Cortex of kidney (tissue), 1 donor: ENCODE results near the gene COA1.

Experiments
- DNase-seq: peaks from one replicate; lab custom pipeline; 2025; lab: John Stamatoyannopoulos, UW

Gene COA1

DNA sequence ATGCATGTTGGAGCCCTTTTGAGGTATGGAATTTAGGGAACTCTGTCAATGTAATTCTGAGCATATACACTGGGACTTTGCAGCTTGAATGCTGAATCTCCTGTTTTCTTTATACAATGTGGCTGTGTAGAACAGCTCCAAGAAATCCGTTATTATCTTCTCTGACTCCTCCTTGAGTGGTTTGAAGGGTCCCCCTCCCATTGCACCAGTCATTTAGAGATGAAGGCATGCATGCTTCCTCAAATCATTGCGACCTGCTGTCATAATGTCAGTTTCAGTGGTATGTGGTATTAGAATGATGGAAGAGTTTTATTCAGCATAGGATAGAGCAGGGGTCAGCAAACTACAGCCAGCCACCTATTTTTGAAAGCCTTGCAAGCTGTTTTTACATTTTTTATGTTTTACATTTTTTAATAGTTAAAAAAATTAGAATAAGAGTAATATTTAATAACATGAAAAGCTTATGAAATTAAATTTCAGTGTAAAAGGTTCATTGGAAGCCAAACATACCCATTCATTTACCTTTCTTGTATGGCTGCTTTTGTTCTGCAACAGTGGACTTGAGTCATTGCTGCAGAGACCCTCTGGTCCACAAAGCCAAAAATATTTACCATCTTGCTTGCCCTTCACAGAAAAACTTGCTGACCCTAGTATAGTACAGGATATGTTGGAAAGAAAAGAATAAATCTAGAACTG lies 138.3 kb downstream of the COA1 start:
- no peak for DNase-seq

- no peak for DNase-seq
Observed at GRCh38 chr7:43589728-43590127, 139.6 kb downstream of the COA1 start.
